DND-41 (cell line): ENCODE results near the gene COL25A1.

Source experiments
- ATAC-seq: fragments of 200-7000 bp; cut with Tn5 transposase; 3 replicates; pipeline ENCODE4 v1.9.1; 2021; ENCODE audit warnings: low read depth; ENCODE audit not compliant: insufficient read depth
- DNase-seq: peaks from one replicate; pipeline ENCODE4 v3.0.0-alpha.2; 2020
- H2AFZ ChIP-seq: 2 replicates; pipeline ENCODE4 v1.6.0; 2012; ENCODE audit warnings: low read depth, low read length
- H3K27ac ChIP-seq: 2 replicates; pipeline ENCODE4 v1.5.1; 2012; ENCODE audit warnings: low read length, inconsistent platforms
- H3K27me3 ChIP-seq: fragments of 200-600 bp; sonication (generic); 2 replicates; pipeline ENCODE4 v1.6.0; 2012; ENCODE audit warnings: low read length, mild to moderate bottlenecking, inconsistent platforms; ENCODE audit not compliant: insufficient read depth, poor library complexity
- H3K36me3 ChIP-seq: 2 replicates; pipeline ENCODE4 v1.5.1; 2012; ENCODE audit warnings: low read length, inconsistent platforms; ENCODE audit not compliant: insufficient read depth
- H3K4me1 ChIP-seq: 2 replicates; pipeline ENCODE4 v1.5.1; 2012; ENCODE audit warnings: mild to moderate bottlenecking, low read length; ENCODE audit not compliant: insufficient read depth
- H3K4me2 ChIP-seq: 2 replicates; pipeline ENCODE4 v1.6.0; 2012; ENCODE audit warnings: mild to moderate bottlenecking, moderate library complexity, low read length, inconsistent platforms; ENCODE audit not compliant: insufficient read depth
- H3K4me3 ChIP-seq, 2 experiments: fragments of 200-600 bp in 1 of 2; shearing (Covaris generic) in 1 of 2; 2 replicates each; pipeline ENCODE4 v1.5.1; 2012 to 2016; ENCODE audit warnings: inconsistent platforms in 2 of 2, low read length in 2 of 2, mild to moderate bottlenecking in 2 of 2, low read depth in 1 of 2, moderate library complexity in 1 of 2
- H3K79me2 ChIP-seq: 2 replicates; pipeline ENCODE4 v1.6.0; 2012; ENCODE audit warnings: low read length, inconsistent platforms; ENCODE audit not compliant: insufficient read depth
- H3K9ac ChIP-seq: 2 replicates; pipeline ENCODE4 v1.6.0; 2012; ENCODE audit warnings: low read depth, mild to moderate bottlenecking, inconsistent platforms, low read length, moderate library complexity
- H3K9me3 ChIP-seq: 2 replicates; pipeline ENCODE4 v1.5.1; 2012; ENCODE audit warnings: low read length, moderate library complexity, mild to moderate bottlenecking, inconsistent platforms; ENCODE audit not compliant: insufficient read depth, severe bottlenecking
- H4K20me1 ChIP-seq: 2 replicates; pipeline ENCODE4 v1.6.0; 2012; ENCODE audit warnings: low read length; ENCODE audit not compliant: insufficient read depth
- EZH2 ChIP-seq: IDR thresholded peaks from 3 replicates; pipeline ENCODE4 v1.6.1; 2012; ENCODE audit warnings: borderline replicate concordance, low read depth, mild to moderate bottlenecking, moderate library complexity, low read length, inconsistent platforms; ENCODE audit not compliant: severe bottlenecking
- TF ChIP-seq, protein P1 (sequence below): IDR thresholded peaks from 2 replicates; pipeline ENCODE4 v1.5.1; 2012; ENCODE audit warnings: borderline replicate concordance, low read length, moderate library complexity, mild to moderate bottlenecking; ENCODE audit not compliant: poor library complexity, severe bottlenecking; ENCODE audit errors: extremely low read depth

The COL25A1 gene

DNA sequence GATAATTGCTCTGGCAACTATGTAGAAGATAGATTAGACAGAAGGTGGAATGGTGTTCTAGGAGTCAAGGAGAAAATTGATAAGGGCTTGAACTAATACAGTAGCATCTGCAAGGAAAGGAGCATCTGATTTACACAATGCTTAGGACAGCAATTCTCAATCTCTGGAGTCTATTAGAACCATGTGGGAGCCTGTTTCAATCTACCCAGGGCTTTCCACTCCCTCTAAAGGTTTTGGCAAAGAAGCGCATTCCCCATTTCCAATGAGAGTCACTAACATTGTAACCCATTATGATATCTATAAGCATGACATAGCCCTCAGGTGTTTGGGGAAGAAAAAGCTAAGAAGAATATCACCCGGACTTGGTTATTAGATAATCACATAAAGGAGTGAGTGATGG is 168.2 kb downstream of the COL25A1 start:
- no peaks in the 10 kb centered on the region for H3K79me2 ChIP-seq
- no peak overlapping the region for H3K27ac ChIP-seq
- H3K9ac ChIP-seq: no peak overlapping the region
- H3K9me3 ChIP-seq: no peaks in the 10 kb centered on the region
- H3K4me3 ChIP-seq: no peak overlapping the region
- no peak overlapping the region for H2AFZ ChIP-seq
- no peaks in the 10 kb centered on the region for H3K27me3 ChIP-seq
- H3K4me1 ChIP-seq: no peaks in the 10 kb centered on the region
- DNase-seq (no peak), ATAC-seq (no peak)
- TF ChIP-seq, protein P1, sequence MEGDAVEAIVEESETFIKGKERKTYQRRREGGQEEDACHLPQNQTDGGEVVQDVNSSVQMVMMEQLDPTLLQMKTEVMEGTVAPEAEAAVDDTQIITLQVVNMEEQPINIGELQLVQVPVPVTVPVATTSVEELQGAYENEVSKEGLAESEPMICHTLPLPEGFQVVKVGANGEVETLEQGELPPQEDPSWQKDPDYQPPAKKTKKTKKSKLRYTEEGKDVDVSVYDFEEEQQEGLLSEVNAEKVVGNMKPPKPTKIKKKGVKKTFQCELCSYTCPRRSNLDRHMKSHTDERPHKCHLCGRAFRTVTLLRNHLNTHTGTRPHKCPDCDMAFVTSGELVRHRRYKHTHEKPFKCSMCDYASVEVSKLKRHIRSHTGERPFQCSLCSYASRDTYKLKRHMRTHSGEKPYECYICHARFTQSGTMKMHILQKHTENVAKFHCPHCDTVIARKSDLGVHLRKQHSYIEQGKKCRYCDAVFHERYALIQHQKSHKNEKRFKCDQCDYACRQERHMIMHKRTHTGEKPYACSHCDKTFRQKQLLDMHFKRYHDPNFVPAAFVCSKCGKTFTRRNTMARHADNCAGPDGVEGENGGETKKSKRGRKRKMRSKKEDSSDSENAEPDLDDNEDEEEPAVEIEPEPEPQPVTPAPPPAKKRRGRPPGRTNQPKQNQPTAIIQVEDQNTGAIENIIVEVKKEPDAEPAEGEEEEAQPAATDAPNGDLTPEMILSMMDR: no peak
- TF ChIP-seq EZH2: no peak
- no peak overlapping the region for H3K4me2 ChIP-seq
- no peaks in the 10 kb centered on the region for H3K36me3 ChIP-seq
- no peaks in the 10 kb centered on the region for H4K20me1 ChIP-seq

DNA sequence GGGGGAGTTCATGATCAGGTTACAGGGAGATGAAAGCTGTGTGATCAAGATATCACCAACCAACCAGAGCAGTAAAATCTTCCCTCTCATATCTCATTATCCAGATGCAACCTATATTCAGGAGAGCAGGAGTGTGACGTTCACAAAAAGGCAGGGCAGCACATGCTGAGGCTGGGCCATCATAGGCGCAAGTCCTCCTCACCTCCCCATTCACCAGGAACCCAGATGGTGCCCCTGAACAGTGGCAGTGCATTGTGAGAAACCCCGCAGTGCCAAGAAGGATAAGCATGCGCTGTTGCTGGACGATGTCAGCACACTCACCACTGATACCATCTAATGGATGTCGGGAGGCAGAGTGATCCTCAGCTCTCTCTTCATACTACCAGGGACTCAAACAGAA is 170.9 kb downstream of the COL25A1 start:
- no peak for DNase-seq
- no peak overlapping the region for H3K9ac ChIP-seq
- no peaks in the 10 kb centered on the region for H3K79me2 ChIP-seq
- no peaks in the 10 kb centered on the region for H3K9me3 ChIP-seq
- ATAC-seq: no peak
- H3K36me3 ChIP-seq: no peaks in the 10 kb centered on the region
- no peak overlapping the region for H2AFZ ChIP-seq
- no peaks in the 10 kb centered on the region for H4K20me1 ChIP-seq
- no peaks in the 10 kb centered on the region for H3K27me3 ChIP-seq
- H3K4me1 ChIP-seq: no peaks in the 10 kb centered on the region
- H3K4me2 ChIP-seq: no peak overlapping the region
- TF ChIP-seq, protein P1: no peak
- TF ChIP-seq EZH2: no peak
- no peak overlapping the region for H3K27ac ChIP-seq
- H3K4me3 ChIP-seq: no peak overlapping the region

DNA sequence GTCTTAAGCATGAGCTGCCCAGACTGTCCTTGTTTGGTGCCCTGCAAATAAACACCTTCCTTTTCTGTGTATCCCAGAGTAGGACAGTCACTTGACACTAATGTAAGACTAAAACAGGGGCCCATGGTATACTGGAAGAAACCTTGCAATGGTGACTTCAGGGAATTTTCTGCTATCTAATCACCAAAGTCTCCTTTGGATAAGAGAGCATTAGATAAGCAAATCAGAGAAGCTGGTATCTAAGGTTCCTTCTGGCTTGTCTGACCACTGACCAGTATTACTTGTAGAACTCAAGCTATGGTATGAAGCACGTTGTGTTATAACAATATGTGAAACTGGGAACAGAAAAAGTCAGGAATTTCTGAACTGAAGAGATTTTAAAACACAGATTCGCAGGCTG is 173.9 kb downstream of the COL25A1 start:
- TF ChIP-seq EZH2: no peak
- TF ChIP-seq, protein P1: no peak

DNA sequence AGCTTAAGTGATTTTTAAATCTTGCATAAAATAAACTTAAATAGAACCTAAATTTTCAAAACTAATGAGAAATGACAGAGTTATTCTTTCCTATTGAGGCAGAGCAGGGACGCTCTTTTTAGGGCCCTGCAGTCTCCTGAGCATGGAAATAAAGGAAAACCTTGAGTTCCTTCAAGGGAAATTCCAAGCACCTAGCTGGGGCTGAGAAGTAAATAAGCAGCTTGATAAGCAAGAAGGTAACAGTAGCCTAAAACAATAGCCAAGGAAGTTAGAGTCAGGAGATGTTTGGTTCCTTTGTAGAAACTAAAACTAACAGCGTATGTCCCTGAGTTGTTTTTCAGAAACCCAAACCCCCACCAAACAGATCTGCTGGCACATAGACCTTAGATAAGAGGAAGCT is 174.6 kb downstream of the COL25A1 start:
- H3K9me3 ChIP-seq: no peaks in the 10 kb centered on the region
- H3K4me2 ChIP-seq: no peak overlapping the region
- no peaks in the 10 kb centered on the region for H3K4me1 ChIP-seq
- no peak overlapping the region for H3K9ac ChIP-seq
- TF ChIP-seq, protein P1: no peak
- TF ChIP-seq EZH2: no peak
- no peaks in the 10 kb centered on the region for H3K27me3 ChIP-seq
- H3K36me3 ChIP-seq: no peaks in the 10 kb centered on the region
- no peak for DNase-seq
- H3K4me3 ChIP-seq: no peak overlapping the region
- no peak for ATAC-seq
- H3K27ac ChIP-seq: no peak overlapping the region
- no peak overlapping the region for H2AFZ ChIP-seq
- no peaks in the 10 kb centered on the region for H4K20me1 ChIP-seq
- H3K79me2 ChIP-seq: no peaks in the 10 kb centered on the region

More for the DNA sequence above, 173.9 kb downstream of the COL25A1 start:
- Histone ChIP-seq H2AFZ (no peak overlapping the region), H3K4me3 (no peak overlapping the region), H3K36me3 (no peaks in the 10 kb centered on the region), H3K27me3 (no peaks in the 10 kb centered on the region), H3K9ac (no peak overlapping the region), H3K79me2 (no peaks in the 10 kb centered on the region), H3K9me3 (no peaks in the 10 kb centered on the region), H3K4me1 (no peaks in the 10 kb centered on the region), H3K4me2 (no peak overlapping the region), H3K27ac (no peak overlapping the region), H4K20me1 (no peaks in the 10 kb centered on the region)
- ATAC-seq: no peak
- DNase-seq: no peak
